Measurements from ENCODE around the gene CADM2. TPM values are rescaled to one million over a fixed set of nuclear protein-coding genes. Genes with fewer than 3 reads are reported as not detected.
A peak's percentile ranks its signal among the peaks of the same experiment; 100 is the strongest.

The CADM2 gene
- total and polyA plus RNA-seq, 2 experiments from 2014 or later, result 0.09 TPM; not detected in 1

GRCh38 chr3:85535517-85535916, 576.7 kb downstream of the CADM2 start:
- Histone ChIP-seq H3K79me2 (ENCODE audit: insufficient read depth) (no peaks in the 10 kb centered on the region), H3K4me2 (ENCODE audit: unreplicated experiment) (no peak overlapping the region), H3K36me3 (ENCODE audit: low read depth) (no peaks in the 10 kb centered on the region), H3K4me3 (no peak overlapping the region), H2AFZ (no peak overlapping the region), H4K20me1 (ENCODE audit: insufficient read depth) (no peaks in the 10 kb centered on the region), H3K9me2 (ENCODE audit: insufficient read depth) (no peaks in the 10 kb centered on the region), H3F3A (ENCODE audit: insufficient read depth) (no peaks in the 10 kb centered on the region), H3K9ac (no peak overlapping the region), H3K9me3 (ENCODE audit: low read depth) (no peaks in the 10 kb centered on the region), H3K27ac (no peak overlapping the region), H3K4me1 (ENCODE audit: insufficient read depth) (no peaks in the 10 kb centered on the region), H3K27me3 (replicated peaks; ENCODE audit: insufficient read depth) (no peaks in the 10 kb centered on the region)
- TF ChIP-seq EZH2phosphoT487 (IDR thresholded peaks at IDR 0.05; ENCODE audit: insufficient read depth, low read depth) (no peak), EZH2 (IDR thresholded peaks at IDR 0.05; ENCODE audit: insufficient read depth, poor library complexity, severe bottlenecking) (no peak)
- in situ Hi-C loops (cut with MboI), result no loop called here
- DNase-seq, result no peak
- WGBS, 2 experiments (ENCODE audit: low coverage in 1 of 2, low lambda C conversion rate in 2 of 2, missing lambda C conversion rate in 2 of 2), result 6% methylated on average over 2 of the region's 2 CpGs

DNA sequence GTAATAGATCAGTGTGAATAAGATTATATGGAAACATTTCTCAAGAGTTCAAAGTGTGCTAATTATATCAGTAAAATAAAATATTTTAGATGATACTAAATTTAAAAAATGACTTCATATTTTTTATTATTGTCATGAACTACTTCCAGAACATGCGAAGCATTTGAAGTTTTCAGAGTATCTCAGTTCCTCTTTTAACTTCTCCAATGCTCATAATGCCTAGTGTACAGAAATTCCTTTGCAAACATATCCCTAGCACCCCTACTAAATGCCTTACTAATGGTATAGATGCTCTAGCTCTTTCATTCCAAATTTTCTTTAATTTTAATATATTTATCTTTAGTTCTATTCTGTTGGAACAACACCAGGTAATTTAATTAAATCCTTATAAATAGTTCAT, 580.4 kb downstream of the CADM2 start:
- in situ Hi-C loops (cut with MboI), result no loop called here
- no peaks in the 10 kb centered on the region for H3K79me2 ChIP-seq (ENCODE audit: insufficient read depth)
- H3F3A ChIP-seq (ENCODE audit: insufficient read depth), result no peaks in the 10 kb centered on the region
- WGBS, 2 experiments (ENCODE audit: low coverage in 1 of 2, low lambda C conversion rate in 2 of 2, missing lambda C conversion rate in 2 of 2), result 4 to 6% methylated on average over 1 of the region's 1 CpG
- no peaks in the 10 kb centered on the region for H3K9me2 ChIP-seq (ENCODE audit: insufficient read depth)
- H3K4me2 ChIP-seq (ENCODE audit: unreplicated experiment), result no peak overlapping the region
- H3K27me3 ChIP-seq (replicated peaks; ENCODE audit: insufficient read depth), result no peaks in the 10 kb centered on the region
- H3K27ac ChIP-seq, result no peak overlapping the region
- no peaks in the 10 kb centered on the region for H4K20me1 ChIP-seq (ENCODE audit: insufficient read depth)
- no peak overlapping the region for H3K9ac ChIP-seq
- no peak overlapping the region for H3K4me3 ChIP-seq
- no peak for DNase-seq
- TF ChIP-seq EZH2phosphoT487 (IDR thresholded peaks at IDR 0.05; ENCODE audit: insufficient read depth, low read depth), result no peak
- no peak for TF ChIP-seq EZH2 (IDR thresholded peaks at IDR 0.05; ENCODE audit: insufficient read depth, poor library complexity, severe bottlenecking)
- H2AFZ ChIP-seq, result no peak overlapping the region
- no peaks in the 10 kb centered on the region for H3K36me3 ChIP-seq (ENCODE audit: low read depth)
- H3K4me1 ChIP-seq (ENCODE audit: insufficient read depth), result no peaks in the 10 kb centered on the region
- no peaks in the 10 kb centered on the region for H3K9me3 ChIP-seq (ENCODE audit: low read depth)

GRCh38 chr3:85554153-85554552, 595.4 kb downstream of the CADM2 start:
- Histone ChIP-seq H3K27me3 (replicated peaks; ENCODE audit: insufficient read depth) (no peaks in the 10 kb centered on the region), H3F3A (ENCODE audit: insufficient read depth) (no peaks in the 10 kb centered on the region), H3K9me2 (ENCODE audit: insufficient read depth) (no peaks in the 10 kb centered on the region), H3K9me3 (ENCODE audit: low read depth) (no peaks in the 10 kb centered on the region), H3K36me3 (ENCODE audit: low read depth) (no peaks in the 10 kb centered on the region), H3K4me1 (ENCODE audit: insufficient read depth) (no peaks in the 10 kb centered on the region), H3K4me3 (no peak overlapping the region), H3K9ac (no peak overlapping the region), H2AFZ (no peak overlapping the region), H3K27ac (no peak overlapping the region), H3K4me2 (ENCODE audit: unreplicated experiment) (no peak overlapping the region), H3K79me2 (ENCODE audit: insufficient read depth) (no peaks in the 10 kb centered on the region), H4K20me1 (ENCODE audit: insufficient read depth) (no peaks in the 10 kb centered on the region)
- DNase-seq, result no peak
- 32 to 38% methylated on average over 10 of the region's 10 CpGs for WGBS, 2 experiments (ENCODE audit: low coverage in 1 of 2, low lambda C conversion rate in 2 of 2, missing lambda C conversion rate in 2 of 2)
- in situ Hi-C loops (cut with MboI), result no loop called here
- no peak for TF ChIP-seq EZH2phosphoT487 (IDR thresholded peaks at IDR 0.05; ENCODE audit: insufficient read depth, low read depth)
- no peak for TF ChIP-seq EZH2 (IDR thresholded peaks at IDR 0.05; ENCODE audit: insufficient read depth, poor library complexity, severe bottlenecking)

- in situ Hi-C loops (cut with MboI), result no loop called here
- Histone ChIP-seq H3K9me2 (ENCODE audit: insufficient read depth) (no peaks in the 10 kb centered on the region), H3K4me1 (ENCODE audit: insufficient read depth) (no peaks in the 10 kb centered on the region), H3K4me3 (no peak overlapping the region), H3K36me3 (ENCODE audit: low read depth) (no peaks in the 10 kb centered on the region), H3K27ac (no peak overlapping the region), H3K9me3 (ENCODE audit: low read depth) (no peaks in the 10 kb centered on the region), H2AFZ (no peak overlapping the region), H3K9ac (no peak overlapping the region), H3K79me2 (ENCODE audit: insufficient read depth) (no peaks in the 10 kb centered on the region), H4K20me1 (ENCODE audit: insufficient read depth) (no peaks in the 10 kb centered on the region), H3K27me3 (replicated peaks; ENCODE audit: insufficient read depth) (no peaks in the 10 kb centered on the region), H3K4me2 (ENCODE audit: unreplicated experiment) (no peak overlapping the region), H3F3A (ENCODE audit: insufficient read depth) (no peaks in the 10 kb centered on the region)
- DNase-seq, result peak; percentile 7
- TF ChIP-seq EZH2 (IDR thresholded peaks at IDR 0.05; ENCODE audit: insufficient read depth, poor library complexity, severe bottlenecking), result no peak
- TF ChIP-seq EZH2phosphoT487 (IDR thresholded peaks at IDR 0.05; ENCODE audit: insufficient read depth, low read depth), result no peak
- WGBS, 2 experiments (ENCODE audit: low coverage in 1 of 2, low lambda C conversion rate in 2 of 2, missing lambda C conversion rate in 2 of 2), result 12 to 13% methylated on average over 7 of the region's 7 CpGs
Observed at GRCh38 chr3:85560088-85560785, 601.4 kb downstream of the CADM2 start.
